Spleen (tissue), 11 donors: ENCODE measurements around the gene HERC5. TPM values are rescaled to one million over a fixed set of nuclear protein-coding genes. Genes with fewer than 3 reads are reported as not detected.

ENCODE experiments used
- DNase-seq: peaks from one replicate; pipeline ENCODE4 v3.0.0-alpha.2; 2020
- H3K27ac ChIP-seq, 8 donors: fragments of 200-600 bp; sonication (generic) in 7 of 8; 1 replicate in 4 of 8; 2 replicates in 4 of 8; pipeline versions ENCODE4 v1.5.0 to v1.8.0; 2016 to 2021; ENCODE audit warnings: inconsistent platforms in 4 of 8, mild to moderate bottlenecking in 4 of 8, moderate library complexity in 1 of 8
- H3K27me3 ChIP-seq, 7 donors: fragments of 200-600 bp; sonication (generic) in 6 of 7; replicated peaks in 1 of 7; 1 replicate in 4 of 7; 2 replicates in 3 of 7; pipeline versions ENCODE4 v1.5.0 to v1.8.0; 2016 to 2021; ENCODE audit warnings: inconsistent platforms in 3 of 7, mild to moderate bottlenecking in 1 of 7
- H3K36me3 ChIP-seq, 6 donors: fragments of 200-600 bp; sonication (generic) in 5 of 6; 1 replicate in 4 of 6; 2 replicates in 2 of 6; pipeline versions ENCODE4 v1.5.0 to v1.8.0; 2016 to 2021; ENCODE audit warnings: inconsistent platforms in 2 of 6
- H3K4me1 ChIP-seq, 6 donors: fragments of 200-600 bp; sonication (generic) in 5 of 6; 1 replicate in 3 of 6; 2 replicates in 3 of 6; pipeline versions ENCODE4 v1.5.0 to v1.8.0; 2016 to 2021; ENCODE audit warnings: inconsistent platforms in 3 of 6
- H3K4me3 ChIP-seq, 8 donors: fragments of 200-600 bp; sonication (generic) in 7 of 8; 1 replicate in 4 of 8; 2 replicates in 4 of 8; pipeline versions ENCODE4 v1.5.0 to v1.8.0; 2016 to 2021; ENCODE audit warnings: inconsistent platforms in 4 of 8, mild to moderate bottlenecking in 4 of 8, moderate library complexity in 2 of 8
- H3K9me3 ChIP-seq, 8 donors: fragments of 200-600 bp; sonication (generic) in 7 of 8; 1 replicate in 4 of 8; 2 replicates in 4 of 8; pipeline versions ENCODE4 v1.5.0 to v1.8.0; 2016 to 2021; ENCODE audit warnings: inconsistent platforms in 4 of 8
- POLR2A ChIP-seq, 3 donors: fragments of 450-650 bp; IDR thresholded peaks; one replicate each; pipeline ENCODE4 v1.5.1; 2017; ENCODE audit warnings: antibody characterized with exemption in 3 of 3, mild to moderate bottlenecking in 1 of 3
- POLR2AphosphoS5 ChIP-seq, 3 donors: sonication (generic); formaldehyde crosslinking; IDR thresholded peaks; one replicate each; pipeline ENCODE4 v1.5.1; 2017; ENCODE audit warnings: antibody characterized with exemption in 3 of 3
- WGBS, 5 donors: extraction: QIAGEN DNeasy Blood & Tissue Kit in 3 of 5; methylation state at CpG; one replicate each; pipeline versions ENCODE4 v1.1.5 to v1.1.7; 2013 to 2018; 5-methylcytosine and 5-hydroxymethylcytosine counted together
- intact Hi-C: fragments of 100-400 bp; cut with DNase I; formaldehyde crosslinking; loops from one replicate; pipeline ENCODE4 v1.15.0; 2023; ENCODE audit warnings: low total_unique reads
- polyA plus RNA-seq, 3 donors: library from polyadenylated mRNA; stranded (reverse); fragments of 200-250 nt; gene quantifications; one replicate each; pipeline ENCODE4 v1.2.1, GENCODE V29; 2013
- total RNA-seq, 7 donors: library from RNA; depleted of rRNA in 3 of 7; stranded (reverse); fragments of >200 nt in 3 of 7; fragmentation: NEBNext Ultra II Directional in 4 of 7; extraction: Animal tissue kit (Norgen Biotek cat#: 25700) in 4 of 7; gene quantifications; one replicate each; pipeline versions ENCODE4 v1.1.0 to v1.2.1, GENCODE V29; 2016 to 2021
- TF ChIP-seq, protein P1 (sequence below), 11 experiments: fragments of 200-600 bp in 7 of 11; fragments of 450-650 bp in 4 of 11; sonication (generic) in 4 of 11; IDR thresholded peaks in 8 of 11; conservative IDR thresholded peaks in 3 of 11; 1 replicate in 7 of 11; 2 replicates in 4 of 11; pipeline versions ENCODE4 v1.4.0 to v1.8.0; 2016 to 2021; ENCODE audit warnings: antibody characterized with exemption in 11 of 11, inconsistent platforms in 4 of 11, mild to moderate bottlenecking in 1 of 11
- donor health status: healthy with polysubstance abuse.
- donor health status: DM: no; HTN: no; CAD: no; lungs with moderate emphysema.
- donor health status: DM: no; HTN: no; CAD: no.
- donor health status: Bipolar disorder and iron deficiency.
- donor health status: healthy.
- donor health status: DM: no; HTN: no; CAD: no.
- donor health status: DM: yes; HTN: yes; CAD: no.

The HERC5 gene
- total and polyA plus RNA-seq, 10 donors: 3.9 to 19.1 (median 10.5) TPM

DNA sequence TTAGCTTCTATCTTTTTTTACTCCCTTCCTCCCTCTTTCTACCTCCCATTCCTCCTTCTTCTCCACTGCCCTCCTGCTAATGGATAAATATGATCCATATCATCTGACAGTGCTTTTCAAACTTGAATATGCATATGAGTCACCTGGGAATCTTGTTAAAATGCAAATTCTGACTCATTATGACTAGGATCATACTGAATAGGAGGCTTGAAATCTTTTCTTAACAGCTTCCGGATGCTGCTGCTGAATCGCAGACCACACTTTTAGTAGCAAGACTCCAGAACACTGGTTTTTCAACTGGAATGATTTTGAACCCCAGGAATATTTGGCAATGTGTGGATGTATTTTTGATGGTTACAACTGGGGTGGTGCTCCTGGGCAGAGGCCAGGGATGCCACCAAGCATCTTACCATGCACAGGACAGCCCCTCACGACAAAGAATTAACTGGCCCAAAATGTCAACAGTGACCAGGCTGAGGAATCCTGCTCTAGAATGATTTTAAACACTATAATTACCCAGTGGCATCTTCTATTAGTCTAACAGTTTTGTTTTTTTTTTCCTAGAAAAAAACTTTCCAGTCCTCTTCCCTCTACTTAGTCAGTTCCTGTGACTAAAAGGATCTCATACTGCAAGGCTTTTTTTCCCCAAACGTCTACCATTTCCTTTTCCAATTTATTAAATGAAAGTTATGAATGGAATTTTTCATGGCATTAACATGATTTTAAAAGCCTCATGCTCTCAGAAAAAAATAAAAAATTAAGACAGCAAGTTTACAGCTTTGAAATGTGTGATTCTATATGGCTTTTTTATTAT is 77.2 kb downstream of the HERC5 start:
- Histone ChIP-seq H3K36me3 (no peaks in the 10 kb centered on the region), H3K9me3 (no peaks in the 10 kb centered on the region), H3K27me3 (peaks cover 0 to 4% (median 0%) of the 10 kb centered on the region in 7 donors), H3K27ac (peak overlapping the region in 4 of 8 donors; percentile 5 to 23 (median 16)), H3K4me1 (peaks cover 0 to 3% (median 2%) of the 10 kb centered on the region in 6 donors), H3K4me3 (no peak overlapping the region)
- no peak for DNase-seq
- intact Hi-C loops: loop anchor here (5.0 to 10.0 kb wide), 2 partner anchors 53 to 491 kb away; no protein-coding TSS in a partner anchor
- TF ChIP-seq POLR2AphosphoS5 (IDR thresholded peaks at IDR 0.05) (no peak), POLR2A (IDR thresholded peaks at IDR 0.05) (no peak)
- TF ChIP-seq, protein P1, sequence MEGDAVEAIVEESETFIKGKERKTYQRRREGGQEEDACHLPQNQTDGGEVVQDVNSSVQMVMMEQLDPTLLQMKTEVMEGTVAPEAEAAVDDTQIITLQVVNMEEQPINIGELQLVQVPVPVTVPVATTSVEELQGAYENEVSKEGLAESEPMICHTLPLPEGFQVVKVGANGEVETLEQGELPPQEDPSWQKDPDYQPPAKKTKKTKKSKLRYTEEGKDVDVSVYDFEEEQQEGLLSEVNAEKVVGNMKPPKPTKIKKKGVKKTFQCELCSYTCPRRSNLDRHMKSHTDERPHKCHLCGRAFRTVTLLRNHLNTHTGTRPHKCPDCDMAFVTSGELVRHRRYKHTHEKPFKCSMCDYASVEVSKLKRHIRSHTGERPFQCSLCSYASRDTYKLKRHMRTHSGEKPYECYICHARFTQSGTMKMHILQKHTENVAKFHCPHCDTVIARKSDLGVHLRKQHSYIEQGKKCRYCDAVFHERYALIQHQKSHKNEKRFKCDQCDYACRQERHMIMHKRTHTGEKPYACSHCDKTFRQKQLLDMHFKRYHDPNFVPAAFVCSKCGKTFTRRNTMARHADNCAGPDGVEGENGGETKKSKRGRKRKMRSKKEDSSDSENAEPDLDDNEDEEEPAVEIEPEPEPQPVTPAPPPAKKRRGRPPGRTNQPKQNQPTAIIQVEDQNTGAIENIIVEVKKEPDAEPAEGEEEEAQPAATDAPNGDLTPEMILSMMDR (IDR thresholded peaks at IDR 0.05 in 8 of 11, conservative IDR thresholded peaks at IDR 0.05 in 3 of 11): no peak
- WGBS, 5 donors: 54 to 67% (median 65%) methylated on average over 4 of the region's 4 CpGs

DNA sequence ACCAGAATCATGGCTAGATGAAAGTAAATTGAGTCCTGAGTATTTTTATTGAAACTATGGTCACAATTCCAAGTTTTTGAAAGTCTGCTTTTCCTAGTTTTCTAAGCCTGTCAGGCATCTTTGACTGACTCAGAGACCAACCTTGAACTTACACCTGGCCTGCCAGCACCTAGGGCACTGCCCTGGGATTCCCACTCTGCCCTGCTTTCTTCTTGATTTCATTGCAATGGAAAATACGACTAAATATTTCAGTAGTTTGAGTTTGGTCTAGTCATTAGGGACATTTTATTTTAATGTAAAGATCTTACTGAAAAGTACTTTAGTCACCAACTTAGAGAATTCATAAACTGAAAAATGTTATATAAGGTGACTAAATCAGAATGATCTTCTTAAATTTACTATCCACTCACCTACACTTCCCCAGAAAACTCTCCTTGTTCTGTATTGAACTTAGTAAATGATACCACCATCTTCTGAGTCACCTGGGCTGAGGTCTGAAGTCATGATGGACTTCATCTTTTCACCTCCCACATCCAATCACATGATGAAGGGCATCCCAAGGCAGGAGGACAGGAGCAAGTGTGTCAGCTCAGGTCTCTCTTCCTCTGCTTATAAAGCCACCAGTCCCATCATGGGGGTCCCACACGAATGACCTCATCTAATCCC is 78.3 kb downstream of the HERC5 start:
- Histone ChIP-seq H3K36me3 (no peaks in the 10 kb centered on the region), H3K4me1 (peaks cover 0 to 12% (median 5%) of the 10 kb centered on the region in 6 donors), H3K27me3 (peaks cover 0 to 6% (median 0%) of the 10 kb centered on the region in 7 donors), H3K27ac (no peak overlapping the region), H3K4me3 (no peak overlapping the region), H3K9me3 (no peaks in the 10 kb centered on the region)
- DNase-seq: no peak
- WGBS, 5 donors: 84 to 95% (median 93%) methylated on average over 2 of the region's 2 CpGs
- TF ChIP-seq POLR2AphosphoS5 (IDR thresholded peaks at IDR 0.05): no peak
- TF ChIP-seq POLR2A (IDR thresholded peaks at IDR 0.05): no peak
- TF ChIP-seq, protein P1 (IDR thresholded peaks at IDR 0.05 in 8 of 11, conservative IDR thresholded peaks at IDR 0.05 in 3 of 11): no peak
- intact Hi-C loops: loop anchor here (5.0 to 10.0 kb wide), 2 partner anchors 122 to 490 kb away; no protein-coding TSS in a partner anchor

GRCh38 chr4:88537709-88538108 is 80.8 kb downstream of the HERC5 start:
- Histone ChIP-seq H3K4me1 (peaks cover 0 to 12% (median 5%) of the 10 kb centered on the region in 6 donors), H3K36me3 (no peaks in the 10 kb centered on the region), H3K27me3 (peaks cover 0 to 6% (median 0%) of the 10 kb centered on the region in 7 donors), H3K27ac (no peak overlapping the region), H3K9me3 (no peaks in the 10 kb centered on the region), H3K4me3 (no peak overlapping the region)
- DNase-seq: no peak
- 80 to 100% (median 94%) methylated on average over 1 of the region's 1 CpG for WGBS, 5 donors
- no peak for TF ChIP-seq POLR2AphosphoS5 (IDR thresholded peaks at IDR 0.05)
- TF ChIP-seq, protein P1 (IDR thresholded peaks at IDR 0.05 in 8 of 11, conservative IDR thresholded peaks at IDR 0.05 in 3 of 11): no peak
- TF ChIP-seq POLR2A (IDR thresholded peaks at IDR 0.05): no peak
- intact Hi-C loops: loop anchor here (5.0 to 10.0 kb wide), 2 partner anchors 120 to 487 kb away; no protein-coding TSS in a partner anchor
